Activated naive CD4-positive, alpha-beta T cell treated with Interleukin-2 at 50 U/mL for 16 hours (primary cell): ENCODE results near the gene ARGLU1.

Experiments used
- DNase-seq: peaks from one replicate; pipeline ENCODE4 v3.0.0-alpha.2; 2020

ARGLU1 gene

GRCh38 chr13:106498158-106498557 lies 69.8 kb downstream of the ARGLU1 start:
- no peak for DNase-seq

- no peak for DNase-seq
These were observed 70.9 kb downstream of the ARGLU1 start for GRCh38 chr13:106497079-106497478.

DNA sequence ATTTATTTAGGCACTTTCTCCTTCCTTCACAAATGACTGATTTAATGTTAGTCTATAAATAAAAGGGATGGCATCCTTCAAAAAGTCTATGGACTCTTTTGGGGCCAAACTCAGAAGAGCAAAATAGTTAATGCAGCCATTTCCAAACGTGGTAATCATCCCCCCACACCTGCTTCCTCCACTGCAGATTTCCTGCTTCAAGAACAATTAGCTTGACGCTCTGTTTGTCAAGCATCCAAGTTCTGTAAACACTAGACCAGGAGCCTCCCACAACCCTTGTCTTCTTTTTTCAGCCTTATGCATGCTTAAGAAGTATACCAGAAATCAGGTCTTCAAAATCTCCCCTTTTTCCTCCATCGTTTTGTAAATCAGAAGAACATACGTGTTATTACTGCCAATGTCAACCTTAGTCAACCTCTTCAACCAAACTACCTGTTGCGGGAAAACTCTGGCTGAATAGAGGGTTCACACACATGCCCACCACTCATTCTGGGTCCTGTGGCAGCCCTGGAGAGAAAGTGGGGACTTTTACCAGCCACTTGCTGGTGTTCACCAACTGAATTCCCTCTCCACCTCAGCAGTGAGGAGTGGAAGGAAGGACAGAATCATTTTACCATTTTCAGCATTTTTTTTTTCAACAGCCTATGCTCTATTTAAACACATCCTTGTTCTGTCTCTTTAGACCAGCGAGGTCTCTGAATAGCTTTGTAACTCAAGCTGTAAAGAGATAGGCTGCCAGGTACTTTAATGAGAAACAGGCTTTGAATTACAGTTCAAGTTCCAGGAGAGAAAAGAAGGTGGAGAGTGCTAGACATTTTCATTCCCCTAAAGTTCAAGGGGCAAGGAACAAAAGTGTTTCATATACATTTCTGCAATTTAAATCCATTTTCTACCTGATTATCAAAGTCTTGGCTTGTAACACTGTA lies 71.6 kb downstream of the ARGLU1 start:
- DNase-seq: no peak

- DNase-seq: no peak
These were observed 73.0 kb downstream of the ARGLU1 start for GRCh38 chr13:106494936-106495335.

- DNase-seq: no peak
These were observed 73.4 kb downstream of the ARGLU1 start for GRCh38 chr13:106494506-106494905.

GRCh38 chr13:106493533-106494220 lies 74.3 kb downstream of the ARGLU1 start:
- DNase-seq: no peak

- DNase-seq: no peak
These were observed 75.1 kb downstream of the ARGLU1 start for GRCh38 chr13:106492588-106493475.

DNA sequence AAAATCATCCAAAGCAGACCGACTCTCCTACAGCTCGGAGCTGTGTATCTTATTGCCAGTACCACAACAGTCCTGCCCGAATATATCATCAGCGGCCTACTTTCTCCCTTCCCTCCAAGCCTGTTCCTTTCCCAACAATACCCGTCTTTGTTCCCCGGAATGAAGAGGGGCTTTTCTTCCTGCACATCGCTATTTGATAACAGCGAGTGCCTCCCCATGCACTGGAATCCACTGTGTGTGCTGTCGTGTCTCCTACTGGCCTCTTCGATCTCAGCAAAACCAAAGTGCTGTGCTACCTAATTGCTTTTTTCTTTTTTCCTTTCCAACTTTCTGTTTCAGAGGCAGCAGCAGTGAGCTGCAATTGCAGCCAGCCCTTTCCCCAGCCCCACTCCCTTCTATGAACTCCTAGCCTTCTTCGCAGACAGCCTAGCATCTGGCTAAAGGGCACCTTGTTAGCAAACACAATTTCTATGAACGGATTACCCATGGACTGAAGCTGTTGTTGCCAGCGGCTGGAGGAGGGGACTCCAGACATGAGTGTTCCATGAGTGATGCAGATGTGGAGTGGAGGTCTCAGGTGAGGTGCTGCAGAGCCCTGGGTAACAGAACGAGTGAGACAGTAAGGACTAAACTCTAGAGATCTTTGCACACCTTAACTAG lies 75.9 kb downstream of the ARGLU1 start:
- no peak for DNase-seq
